ENCODE data around the gene STK38L.

DNA sequence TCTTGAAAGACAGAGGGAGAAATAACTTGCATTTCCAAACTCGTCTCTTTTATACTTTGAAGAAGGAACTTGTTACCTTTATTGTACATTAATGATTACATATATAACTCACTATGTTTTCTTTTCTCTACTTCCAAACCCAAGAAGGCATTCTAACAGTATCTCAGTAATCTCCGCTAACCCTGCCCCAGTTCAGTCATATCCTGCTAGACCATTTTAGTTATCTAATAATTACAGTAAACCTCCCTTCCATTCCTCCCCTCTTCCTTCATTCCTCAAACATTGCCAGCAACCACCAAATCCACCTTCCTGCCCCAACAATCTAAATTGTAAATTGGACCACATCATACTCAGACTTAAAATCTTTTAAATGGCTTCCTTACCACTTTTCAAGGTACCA is 30.6 kb downstream of the STK38L start:
- no peak for TF ChIP-seq POLR2A (IDR thresholded peaks at IDR 0.05; ENCODE audit: low read length)
- TF ChIP-seq, protein P1, sequence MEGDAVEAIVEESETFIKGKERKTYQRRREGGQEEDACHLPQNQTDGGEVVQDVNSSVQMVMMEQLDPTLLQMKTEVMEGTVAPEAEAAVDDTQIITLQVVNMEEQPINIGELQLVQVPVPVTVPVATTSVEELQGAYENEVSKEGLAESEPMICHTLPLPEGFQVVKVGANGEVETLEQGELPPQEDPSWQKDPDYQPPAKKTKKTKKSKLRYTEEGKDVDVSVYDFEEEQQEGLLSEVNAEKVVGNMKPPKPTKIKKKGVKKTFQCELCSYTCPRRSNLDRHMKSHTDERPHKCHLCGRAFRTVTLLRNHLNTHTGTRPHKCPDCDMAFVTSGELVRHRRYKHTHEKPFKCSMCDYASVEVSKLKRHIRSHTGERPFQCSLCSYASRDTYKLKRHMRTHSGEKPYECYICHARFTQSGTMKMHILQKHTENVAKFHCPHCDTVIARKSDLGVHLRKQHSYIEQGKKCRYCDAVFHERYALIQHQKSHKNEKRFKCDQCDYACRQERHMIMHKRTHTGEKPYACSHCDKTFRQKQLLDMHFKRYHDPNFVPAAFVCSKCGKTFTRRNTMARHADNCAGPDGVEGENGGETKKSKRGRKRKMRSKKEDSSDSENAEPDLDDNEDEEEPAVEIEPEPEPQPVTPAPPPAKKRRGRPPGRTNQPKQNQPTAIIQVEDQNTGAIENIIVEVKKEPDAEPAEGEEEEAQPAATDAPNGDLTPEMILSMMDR (IDR thresholded peaks at IDR 0.05) = no peak
- TF ChIP-seq MAX (IDR thresholded peaks at IDR 0.05) = no peak

Measured in A549 (cell line).